Stimulated activated CD4-positive, alpha-beta T cell treated with anti-CD3 and anti-CD28 coated beads, Interleukin-4, amount 100 ng/mL, for 48 hours (primary cell): ENCODE measurements around the gene SPI1.

Experiments used
- DNase-seq, 2 donors: peaks; one replicate each; pipeline ENCODE4 v3.0.0-alpha.2; 2020; ENCODE audit warnings: low read depth in 2 of 2

Gene SPI1

DNA sequence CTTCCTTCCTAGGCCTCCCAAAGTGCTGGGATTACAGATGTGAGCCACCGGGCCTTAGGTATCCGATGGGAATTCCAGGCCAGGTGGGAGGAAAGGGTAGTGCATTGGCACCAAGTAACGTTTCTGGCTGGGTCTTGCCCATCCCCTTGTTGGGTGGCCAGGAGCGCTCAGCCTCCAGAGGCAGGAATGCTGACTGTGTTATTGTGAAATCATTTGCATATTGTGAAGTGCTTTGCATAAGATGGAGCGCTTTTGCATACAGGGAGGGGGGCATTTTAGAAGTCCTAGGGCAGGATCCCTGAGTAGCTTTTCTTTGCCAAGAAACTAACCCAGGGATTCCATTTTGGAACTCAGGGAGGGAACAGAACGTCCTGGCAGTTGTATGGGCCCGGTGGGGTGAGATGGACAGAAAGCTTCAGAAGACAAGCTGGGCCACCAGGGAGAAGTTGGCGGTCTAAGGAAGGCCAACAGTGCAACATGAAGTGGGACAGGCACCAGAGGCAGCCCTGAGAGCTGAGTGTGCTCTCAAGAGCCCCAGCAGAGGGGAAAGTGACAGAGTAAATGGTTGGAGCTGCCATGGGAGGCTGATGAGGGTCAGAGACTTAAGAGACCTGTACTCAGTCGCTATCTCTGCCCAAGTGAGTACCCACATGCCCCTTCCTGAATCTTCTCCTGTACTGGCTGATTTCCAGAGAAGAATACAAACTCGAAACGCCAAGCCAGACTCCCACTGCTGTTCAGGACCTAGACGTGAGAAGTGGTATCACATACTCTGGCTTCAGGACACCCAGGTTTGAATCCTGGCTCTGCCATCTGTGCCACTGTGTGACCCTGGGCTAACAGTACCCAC lies 28.8 kb upstream of the SPI1 start:
- DNase-seq: no peak

DNA sequence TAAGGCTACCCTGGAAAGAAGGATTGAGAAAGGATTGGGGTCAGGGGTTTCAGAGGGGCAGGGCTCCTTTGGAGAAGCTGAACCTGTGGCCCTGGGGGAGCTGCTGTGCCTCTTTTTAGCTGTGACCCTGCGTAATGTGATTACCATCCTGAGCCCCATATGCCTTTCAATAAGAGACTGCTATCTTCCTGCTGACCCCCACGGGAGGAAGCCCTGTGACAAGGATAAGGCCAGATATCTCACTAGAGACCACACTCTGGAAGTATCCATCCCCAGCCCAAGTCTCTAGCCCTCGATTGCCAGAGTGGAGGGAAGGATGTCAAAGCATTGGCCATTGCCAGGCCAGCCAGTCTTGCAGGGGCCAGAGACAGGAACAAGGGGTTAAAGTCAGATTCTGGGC lies 25.2 kb upstream of the SPI1 start:
- DNase-seq: no peak

DNA sequence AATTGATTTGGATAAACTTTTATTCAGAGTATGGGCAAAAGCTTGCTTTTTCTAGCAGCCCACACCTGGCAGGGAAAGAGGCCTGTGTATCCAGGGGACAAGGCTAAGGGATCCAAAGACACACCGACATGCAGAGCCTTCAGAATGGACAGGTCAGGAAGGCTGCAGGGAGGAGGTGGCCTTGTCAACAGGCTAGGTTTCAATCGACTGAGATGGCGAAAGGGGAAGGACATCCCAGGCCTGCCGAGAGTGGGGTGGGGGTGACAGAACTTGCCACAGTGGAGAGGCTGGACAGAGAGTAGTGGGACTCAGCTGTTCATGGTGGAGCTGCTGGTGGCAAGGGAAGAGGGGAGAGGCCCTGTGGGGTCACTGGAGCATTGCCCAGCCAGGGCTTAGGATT lies 24.8 kb upstream of the SPI1 start:
- DNase-seq: no peak

DNA sequence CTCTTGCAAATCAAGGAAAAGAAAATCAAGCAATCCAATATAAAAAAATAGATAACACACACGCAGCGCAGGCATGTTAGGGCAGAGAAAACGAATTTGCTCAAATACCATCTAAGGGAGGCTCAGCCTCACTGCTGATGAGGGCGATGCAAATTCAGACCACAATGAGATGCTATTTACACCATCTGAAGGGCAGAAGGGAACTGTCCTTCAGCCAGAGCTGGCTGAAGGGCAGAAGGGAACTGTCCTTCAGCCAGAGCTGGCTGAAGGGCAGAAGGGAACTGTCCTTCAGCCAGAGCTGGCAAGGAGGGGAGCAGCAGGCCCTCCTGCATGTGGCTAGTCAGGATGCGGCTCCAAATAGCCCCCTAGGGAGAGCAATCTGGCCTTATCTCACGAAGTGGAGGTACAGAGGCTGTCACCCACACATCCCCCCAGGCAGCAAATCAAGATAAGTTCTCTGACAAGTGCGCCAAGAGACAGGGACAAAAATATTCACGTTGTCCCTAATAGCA lies 22.5 kb upstream of the SPI1 start:
- no peak for DNase-seq

DNA sequence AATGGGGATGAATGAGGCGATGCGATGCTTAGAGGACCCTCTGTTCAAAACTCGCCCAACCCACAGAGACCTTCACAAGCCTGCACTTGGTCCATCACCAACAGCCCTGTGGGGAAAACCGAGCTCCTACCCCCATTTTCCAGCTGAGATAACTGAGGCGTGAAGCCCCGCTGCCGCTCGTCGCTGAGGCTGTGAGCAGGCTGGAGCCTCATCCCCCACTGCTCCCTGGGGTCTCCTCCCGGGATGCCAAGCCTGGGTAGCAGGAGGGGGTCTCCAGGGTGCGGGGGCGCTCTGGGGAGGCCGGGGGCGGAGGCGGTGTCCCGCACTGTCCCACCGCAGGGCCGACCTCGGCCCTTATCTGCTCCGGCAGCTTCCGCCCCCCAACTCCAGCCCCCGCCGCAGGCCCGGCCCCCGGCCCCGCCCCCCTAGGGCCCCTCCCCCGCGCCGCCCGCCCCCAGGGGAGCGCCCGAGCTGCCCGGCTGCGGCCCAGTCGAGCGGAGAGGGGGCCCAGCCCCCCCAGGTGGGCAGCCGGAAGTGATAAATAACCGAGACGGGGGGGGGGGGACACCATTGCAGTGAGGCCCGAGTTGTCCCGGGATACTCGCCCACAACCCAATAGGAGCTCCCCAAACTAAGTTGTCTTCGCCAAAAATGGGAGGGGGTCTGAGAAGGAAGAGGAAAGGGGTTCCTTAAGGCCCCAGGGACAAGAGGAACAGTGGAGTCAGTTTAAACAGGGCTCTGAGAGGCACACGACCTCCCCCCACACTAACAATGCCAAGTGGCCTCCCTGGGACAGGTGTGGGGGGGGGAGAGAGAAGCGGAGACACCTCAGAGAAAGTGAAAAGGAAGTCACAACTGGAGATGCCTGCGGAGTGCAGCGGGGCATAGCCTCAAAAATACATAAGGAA lies 21.8 kb upstream of the SPI1 start:
- no peak for DNase-seq

DNA sequence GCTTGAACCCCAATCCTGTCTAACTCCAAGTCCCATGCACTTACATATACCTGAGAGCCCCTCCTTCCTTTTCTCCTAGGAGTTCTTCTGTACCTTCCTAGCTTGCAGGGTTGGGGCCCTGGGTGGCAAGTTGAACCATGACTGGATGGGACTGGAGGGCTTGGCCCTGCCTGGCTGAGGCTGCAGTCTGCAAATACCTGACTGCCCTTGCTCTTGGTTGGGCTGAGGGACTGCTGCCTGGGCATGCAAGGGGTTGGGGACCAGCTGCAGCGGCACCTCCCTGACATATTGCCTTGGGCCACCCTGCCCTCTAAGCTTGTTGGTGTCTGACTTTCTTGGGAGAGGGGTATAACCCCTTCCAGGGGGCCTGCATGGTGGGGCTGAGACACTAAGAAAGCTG lies 20.2 kb upstream of the SPI1 start:
- no peak for DNase-seq

DNA sequence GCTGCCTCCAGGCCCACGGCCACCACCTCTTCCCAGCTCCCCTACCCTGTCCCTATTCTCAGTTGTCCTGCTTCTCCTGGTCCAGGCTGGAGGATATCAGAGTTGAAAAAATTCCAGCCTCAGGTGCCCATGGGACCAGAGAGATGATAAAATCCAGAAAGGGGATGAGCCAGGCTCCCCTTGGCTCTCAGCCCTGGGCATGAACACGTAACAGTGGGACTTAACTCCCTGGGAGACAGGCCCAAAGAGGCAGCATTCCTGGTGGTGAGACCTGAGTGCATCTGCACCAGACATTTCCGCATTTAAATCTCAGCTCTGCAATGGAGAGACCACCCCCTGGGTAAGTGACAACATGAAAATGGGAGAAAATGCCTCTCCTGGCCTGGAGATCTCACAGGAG lies 19.7 kb upstream of the SPI1 start:
- DNase-seq: no peak

DNA sequence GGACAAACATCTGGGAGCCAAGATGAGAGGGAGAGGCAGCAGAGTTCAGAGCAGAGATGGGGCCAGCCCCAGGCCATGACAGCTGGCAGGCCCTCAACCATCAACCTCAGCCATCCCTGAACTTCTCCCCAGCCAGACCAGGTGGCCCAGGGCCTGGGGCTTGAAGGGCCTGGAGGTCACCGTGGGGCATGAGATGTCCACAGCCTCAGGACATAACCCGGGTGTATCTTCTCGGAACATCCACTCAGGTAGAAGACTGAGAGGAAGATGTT lies 17.6 kb upstream of the SPI1 start:
- DNase-seq: no peak

DNA sequence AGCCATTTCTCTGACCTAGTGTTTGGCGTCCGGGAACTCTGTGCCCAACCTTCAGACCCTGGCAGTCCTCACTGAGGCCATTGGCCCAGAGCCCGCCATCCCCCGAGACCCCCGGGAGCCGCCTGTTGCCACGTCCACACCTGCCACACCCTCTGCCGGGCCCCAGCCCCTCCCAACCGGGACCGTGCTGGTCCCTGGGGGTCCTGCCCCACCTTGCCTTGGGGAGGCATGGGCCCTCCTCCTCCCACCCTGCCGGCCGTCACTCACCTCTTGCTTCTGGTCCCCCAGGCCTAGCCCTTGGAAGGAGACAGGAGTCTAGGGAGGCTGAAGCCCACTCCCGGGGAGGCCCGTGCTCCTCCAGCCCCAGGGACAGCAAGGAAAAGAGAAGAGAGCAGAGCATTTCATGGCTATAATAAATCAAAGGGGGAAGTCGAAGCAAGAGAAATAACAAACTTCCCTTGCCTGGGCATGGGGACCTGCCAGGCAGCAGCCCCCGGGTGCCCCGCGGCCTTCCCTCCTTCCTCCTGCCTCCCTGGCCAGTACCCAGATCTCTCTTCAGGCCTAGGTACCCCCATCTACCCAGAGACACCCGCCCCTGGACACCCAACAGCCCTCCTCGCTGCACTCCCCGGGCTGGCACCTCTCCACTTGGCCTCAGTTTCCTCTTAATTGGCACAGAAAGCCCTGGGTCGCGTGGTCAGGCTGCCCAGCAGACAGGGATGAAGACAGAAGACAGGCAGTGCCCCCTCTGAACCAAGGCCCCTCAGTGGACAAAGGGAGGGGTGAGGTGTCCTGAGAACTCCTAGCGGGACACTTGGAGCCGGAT lies 17.1 kb upstream of the SPI1 start:
- no peak for DNase-seq

DNA sequence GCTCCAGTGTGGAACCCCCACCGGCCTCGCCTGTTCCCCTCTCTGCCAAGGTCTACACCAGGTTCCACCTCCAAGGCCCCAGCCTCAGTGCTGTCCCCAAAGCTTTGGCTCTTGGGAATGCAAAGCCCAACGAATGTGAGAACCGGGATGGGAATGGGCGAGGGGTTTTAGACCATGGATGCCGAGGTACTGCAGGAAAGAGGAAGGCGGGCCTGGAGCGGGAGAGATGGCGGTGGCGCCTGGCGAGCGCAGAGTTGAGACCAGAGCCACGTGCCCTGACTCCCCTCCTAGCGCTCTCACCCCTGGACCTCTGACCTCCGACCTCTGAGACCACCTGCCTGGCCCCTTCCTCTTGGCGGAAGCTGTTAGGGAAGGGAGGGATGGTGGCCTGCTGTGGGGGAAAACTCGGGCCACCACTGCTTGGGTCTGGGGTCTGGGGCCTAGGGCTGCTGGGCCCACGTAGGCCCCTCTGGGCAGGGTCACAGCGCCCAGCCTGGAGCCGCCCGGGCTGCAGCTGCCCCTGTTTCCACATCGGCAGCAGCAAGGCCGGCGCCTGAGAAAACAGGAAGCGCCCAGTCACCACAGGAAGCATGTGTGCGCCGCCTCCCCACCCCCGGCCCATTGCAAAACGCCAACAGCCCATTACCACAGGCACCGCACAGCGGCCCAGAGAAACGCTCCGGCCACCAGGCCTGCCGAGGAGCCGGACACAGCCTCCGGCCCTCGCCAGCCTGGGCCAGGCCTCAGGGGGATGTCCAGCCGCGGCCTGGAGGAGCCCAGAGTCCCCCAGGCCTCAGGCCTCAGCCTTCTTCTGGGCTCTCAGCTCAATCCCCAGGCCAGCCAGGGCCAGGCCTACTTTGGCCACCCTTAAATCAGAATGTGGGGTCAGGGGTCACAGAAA lies 16.2 kb upstream of the SPI1 start:
- peak; percentile 33 to 40 for DNase-seq

DNA sequence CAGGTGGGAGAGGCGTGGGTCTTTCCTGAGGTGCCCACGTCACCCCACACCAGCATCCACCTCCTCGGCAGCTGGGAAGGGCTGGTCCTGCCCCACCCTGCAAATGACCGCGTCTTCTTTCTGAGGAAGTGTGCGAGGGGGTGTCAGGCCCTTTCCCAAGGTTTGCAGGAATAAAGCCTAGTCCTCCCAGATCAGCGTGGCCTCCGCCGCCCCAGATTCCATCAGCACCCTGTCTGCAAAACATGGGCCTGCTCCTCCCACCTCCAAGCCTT lies 15.6 kb upstream of the SPI1 start:
- DNase-seq: no peak

DNA sequence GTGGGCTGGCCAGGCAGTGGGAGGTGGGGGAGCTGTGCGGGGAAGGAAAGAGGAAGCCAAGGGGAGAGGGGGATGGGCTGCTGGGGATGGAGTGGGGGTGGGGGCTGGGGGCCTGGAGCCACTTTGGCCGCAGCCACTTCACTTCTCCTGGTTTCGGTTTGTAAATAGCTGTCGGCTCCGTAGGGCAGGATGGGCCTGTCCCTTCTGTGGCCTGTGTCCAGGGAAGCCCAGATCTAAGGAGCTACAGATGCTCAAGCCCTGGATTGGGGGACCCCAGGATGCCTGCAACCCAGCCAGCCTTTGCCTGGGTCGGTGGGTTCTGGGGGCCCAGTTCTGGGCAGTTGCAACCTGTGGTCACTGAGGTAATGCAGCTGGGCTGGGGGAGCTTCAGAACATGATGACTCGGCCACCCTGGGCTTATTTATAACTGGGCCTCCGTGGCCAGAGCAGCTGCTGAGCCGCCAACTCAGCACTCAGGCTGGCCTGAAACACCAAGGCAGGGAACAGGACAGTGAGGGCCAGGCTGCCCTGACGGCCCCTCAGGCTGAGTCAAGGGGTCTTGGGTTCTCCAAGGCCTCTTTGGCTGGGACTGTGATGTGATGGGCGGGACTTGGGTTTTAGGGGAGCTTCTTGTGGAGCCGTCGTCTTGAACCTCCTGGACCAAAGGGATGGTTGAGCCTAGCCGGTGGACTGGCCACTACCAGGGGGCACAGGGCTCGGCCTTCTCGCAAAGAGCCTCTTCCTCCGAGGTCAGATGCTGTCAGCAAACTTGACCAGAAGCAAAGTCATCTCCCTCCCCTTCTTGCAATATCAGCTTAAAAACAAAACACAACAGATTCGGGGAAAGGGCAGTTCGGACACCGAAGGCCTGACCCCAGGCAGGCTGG lies 15.1 kb upstream of the SPI1 start:
- DNase-seq: no peak

DNA sequence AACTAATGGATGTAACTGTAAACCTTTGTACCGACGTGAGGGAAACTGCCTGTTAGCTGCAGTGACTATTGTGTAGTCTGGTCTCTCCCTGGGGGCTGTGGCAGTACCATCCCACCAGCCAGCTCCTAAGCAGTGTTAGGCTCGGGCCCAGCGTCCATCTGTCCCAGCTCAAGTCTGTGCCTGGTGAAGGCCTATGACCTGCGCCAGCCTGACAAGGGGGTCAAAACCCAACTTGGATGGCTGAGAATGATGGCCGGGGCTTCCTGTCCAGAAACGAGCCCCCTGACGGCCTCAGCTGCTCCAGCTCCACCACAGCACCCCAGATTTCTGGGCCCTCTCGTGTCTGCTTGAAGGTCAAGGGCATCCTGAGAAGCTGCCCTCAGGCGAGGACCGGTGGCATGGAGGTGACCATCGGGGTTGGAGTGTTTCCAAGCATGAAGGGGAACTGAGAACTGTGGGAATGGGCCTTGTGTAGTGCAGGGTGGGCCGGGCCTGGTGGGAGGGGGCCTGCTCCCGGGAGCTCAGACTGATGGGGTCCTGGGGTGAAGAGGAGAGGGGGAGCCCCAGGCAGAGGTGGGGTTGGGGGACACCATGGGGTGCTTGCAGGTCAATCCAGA lies 14.3 kb upstream of the SPI1 start:
- DNase-seq: no peak

DNA sequence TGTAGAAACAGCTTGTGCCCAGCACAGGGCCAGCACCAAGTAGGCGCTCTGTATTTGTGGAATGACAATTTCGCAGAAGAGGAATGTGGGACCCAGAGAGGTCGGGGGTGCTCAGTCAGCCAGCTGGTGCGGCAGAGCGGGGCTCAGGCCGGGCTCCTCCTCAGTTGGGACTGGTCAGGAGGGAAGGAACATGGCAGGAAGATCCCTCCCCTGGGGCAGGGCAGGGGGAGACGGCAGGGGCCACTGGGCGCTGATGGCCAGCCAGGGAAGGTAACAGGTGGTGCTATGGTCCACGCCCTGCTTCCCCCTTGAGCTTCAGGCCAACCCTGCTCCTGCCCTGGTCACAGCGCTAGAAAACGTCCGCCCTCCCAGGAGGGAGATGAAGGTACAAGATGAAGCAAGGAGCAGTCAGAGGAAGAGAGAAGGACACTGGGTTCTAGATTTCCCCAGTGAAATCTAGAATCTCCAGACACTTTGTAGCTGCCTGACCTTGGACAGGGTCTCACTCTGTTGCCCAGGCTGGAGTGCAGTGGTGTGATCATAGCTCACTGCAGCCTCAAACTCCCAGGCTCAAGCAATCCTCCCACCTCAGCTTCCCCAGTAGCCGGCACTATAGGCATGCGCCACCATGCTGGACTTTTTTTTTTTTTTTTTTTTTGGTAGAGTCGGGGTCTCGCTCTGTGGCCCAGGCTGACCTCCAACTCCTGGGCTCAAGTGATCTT lies 13.5 kb upstream of the SPI1 start:
- no peak for DNase-seq

DNA sequence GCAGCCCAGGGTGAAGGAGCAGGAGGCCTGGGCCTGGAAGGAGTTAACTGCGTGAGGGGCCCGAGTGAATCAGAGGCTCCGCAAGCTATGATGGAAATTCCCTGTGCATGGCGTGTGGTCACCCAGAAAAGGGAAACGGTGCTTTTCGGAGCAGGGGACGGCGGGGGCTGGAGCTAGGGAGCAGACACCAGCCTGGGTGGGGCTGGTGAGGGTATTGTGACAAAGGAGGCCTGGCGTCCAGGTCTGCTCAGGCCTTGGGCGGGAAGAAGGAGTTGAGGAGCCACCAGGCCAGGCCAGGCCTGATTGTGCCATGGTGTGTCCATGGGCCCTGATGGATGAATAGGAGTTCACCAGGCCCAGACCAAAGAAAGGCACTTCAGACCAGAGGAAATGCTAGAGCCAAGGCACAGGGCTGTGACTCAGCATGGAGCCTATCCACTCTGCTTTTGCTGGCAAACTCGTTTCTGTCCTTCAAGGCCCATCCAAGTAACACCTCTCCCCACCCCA lies 12.8 kb upstream of the SPI1 start:
- no peak for DNase-seq

DNA sequence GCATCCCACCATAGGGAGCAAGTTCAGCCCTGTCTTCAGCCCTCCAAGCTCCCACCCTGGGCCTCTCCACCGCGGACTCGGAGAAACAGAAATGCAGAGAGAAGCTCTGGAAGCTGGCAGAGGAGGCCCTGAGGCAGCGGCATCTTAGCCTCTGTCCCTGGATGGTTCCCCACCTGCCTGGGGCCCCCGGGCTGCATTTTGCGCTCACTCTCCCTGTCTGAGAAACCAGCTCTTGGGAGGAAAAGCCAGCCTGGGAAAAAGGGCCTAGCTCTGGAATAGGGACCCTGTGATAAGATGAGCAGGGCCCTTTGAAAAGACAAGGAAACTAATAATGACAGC lies 12.0 kb upstream of the SPI1 start:
- DNase-seq: no peak

DNA sequence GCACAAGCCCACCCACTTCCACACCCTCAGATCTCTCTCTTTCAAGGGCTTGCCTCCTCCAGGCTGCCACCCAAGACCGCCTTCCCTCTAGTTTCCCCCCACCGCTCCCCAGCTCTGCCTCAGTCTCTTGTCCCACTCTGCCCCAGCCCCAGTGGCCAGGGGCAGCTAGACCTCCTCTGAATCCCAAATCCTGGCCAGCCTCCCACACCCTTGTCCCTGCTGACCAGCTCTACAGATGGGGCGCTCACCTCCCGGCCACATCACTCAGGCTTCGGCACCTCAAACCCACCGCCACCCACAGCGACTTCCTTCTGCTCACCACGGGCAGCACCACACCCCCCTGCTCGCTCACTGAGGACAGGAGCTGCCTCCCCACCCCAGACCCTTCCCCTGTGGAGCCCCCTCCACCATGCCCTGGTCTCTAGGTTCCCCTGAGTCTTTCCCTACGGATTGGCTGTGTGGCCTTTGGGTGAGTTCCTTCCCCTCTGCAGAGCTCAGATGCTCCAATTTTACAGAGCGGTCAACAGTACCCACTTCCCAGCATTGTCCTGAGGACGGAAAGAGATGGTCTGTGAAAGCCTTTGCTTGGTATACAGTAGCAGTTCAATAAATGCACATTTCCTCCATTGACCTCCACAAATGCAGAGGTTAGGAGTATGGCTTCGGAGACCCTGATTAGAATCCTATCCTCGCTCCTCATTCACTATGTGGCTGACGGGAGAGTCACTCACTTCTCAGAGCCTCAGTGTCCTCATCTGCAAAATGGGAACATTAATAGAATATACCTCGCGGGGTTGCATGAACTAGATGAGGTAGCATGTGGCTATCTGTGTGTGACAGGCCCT lies 11.5 kb upstream of the SPI1 start:
- no peak for DNase-seq
